ENCODE data around the gene SEPTIN1. TPM values are rescaled to one million over a fixed set of nuclear protein-coding genes. Genes with fewer than 3 reads are reported as not detected.

The SEPTIN1 gene
- total RNA-seq, 4 donors from 2014 or later, result 0.52 to 2.3 (median 1.3) TPM; not detected in 1

DNA sequence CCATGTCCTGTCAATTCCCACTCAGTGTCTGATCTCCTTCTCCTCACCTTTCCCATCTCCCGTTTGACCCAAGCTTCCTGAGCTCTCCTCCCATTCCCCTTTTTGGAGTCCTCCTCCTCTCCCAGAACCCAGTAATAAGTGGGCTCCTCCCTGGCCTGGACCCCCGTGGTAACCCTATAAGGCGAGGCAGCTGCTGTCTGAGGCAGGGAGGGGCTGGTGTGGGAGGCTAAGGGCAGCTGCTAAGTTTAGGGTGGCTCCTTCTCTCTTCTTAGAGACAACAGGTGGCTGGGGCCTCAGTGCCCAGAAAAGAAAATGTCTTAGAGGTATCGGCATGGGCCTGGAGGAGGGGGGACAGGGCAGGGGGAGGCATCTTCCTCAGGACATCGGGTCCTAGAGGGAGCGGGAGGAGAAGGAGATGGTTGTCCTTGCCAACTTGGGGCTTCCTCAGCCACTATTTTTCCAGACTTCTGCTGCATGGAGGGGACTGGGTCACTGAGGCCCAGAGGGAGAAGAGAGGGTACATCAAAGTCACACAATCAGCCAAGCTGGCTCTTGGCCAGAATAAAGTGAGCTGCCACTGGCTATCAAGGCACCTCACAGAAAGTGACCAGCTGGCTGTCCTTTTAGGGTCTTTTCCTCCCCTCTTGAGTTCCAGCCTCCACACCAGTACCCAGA, 10.2 kb downstream of the SEPTIN1 start:
- TF ChIP-seq EP300 (IDR thresholded peaks at IDR 0.05) (no peak), POLR2A (IDR thresholded peaks at IDR 0.05) (no peak), POLR2AphosphoS5 (IDR thresholded peaks at IDR 0.05) (no peak)
- TF ChIP-seq, protein P1, sequence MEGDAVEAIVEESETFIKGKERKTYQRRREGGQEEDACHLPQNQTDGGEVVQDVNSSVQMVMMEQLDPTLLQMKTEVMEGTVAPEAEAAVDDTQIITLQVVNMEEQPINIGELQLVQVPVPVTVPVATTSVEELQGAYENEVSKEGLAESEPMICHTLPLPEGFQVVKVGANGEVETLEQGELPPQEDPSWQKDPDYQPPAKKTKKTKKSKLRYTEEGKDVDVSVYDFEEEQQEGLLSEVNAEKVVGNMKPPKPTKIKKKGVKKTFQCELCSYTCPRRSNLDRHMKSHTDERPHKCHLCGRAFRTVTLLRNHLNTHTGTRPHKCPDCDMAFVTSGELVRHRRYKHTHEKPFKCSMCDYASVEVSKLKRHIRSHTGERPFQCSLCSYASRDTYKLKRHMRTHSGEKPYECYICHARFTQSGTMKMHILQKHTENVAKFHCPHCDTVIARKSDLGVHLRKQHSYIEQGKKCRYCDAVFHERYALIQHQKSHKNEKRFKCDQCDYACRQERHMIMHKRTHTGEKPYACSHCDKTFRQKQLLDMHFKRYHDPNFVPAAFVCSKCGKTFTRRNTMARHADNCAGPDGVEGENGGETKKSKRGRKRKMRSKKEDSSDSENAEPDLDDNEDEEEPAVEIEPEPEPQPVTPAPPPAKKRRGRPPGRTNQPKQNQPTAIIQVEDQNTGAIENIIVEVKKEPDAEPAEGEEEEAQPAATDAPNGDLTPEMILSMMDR (IDR thresholded peaks at IDR 0.05), result no peak
- H3K4me1 ChIP-seq, result peaks cover 36% of the 10 kb centered on the region
- no peak for DNase-seq (ENCODE audit: low spot score in 2 of 2)
- H3K9me3 ChIP-seq, result no peaks in the 10 kb centered on the region
- no peaks in the 10 kb centered on the region for H3K36me3 ChIP-seq
- 91% methylated on average over 6 of the region's 6 CpGs for WGBS
- H3K27me3 ChIP-seq, result no peaks in the 10 kb centered on the region
- no peak overlapping the region for H3K4me3 ChIP-seq
- H3K27ac ChIP-seq, result no peak overlapping the region

DNA sequence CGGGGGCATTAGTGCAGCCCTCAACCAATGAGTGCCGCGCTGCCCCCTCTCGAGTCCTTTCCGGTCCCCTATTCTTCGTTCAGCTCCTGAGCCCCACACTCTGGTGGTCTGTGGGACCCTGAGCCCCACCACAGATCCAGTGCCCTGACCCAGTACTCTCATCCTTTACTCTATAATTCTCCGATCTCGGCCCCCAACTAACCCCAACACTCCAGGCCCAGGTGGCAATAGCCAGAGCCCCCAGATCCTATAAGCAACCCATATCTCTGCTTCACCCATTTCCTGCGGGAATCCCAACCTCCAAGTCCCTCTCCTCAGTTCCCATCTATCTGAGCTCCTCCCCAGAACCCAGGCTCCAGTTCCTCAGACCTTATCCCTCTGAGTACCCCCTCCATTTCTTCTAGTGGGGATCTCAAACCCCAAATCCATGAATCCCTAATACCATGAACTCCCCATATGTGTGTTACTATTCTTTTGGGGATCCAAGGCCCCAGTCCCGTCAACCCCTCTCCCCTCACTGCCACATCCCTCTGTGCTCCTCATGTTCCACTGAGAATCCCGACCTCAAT, 11.0 kb downstream of the SEPTIN1 start:
- H3K4me1 ChIP-seq, result peaks cover 39% of the 10 kb centered on the region
- H3K27ac ChIP-seq, result peak overlapping the region; percentile 76
- no peak for DNase-seq (ENCODE audit: low spot score in 2 of 2)
- TF ChIP-seq, protein P1 (IDR thresholded peaks at IDR 0.05), result no peak
- no peak for TF ChIP-seq POLR2A (IDR thresholded peaks at IDR 0.05)
- no peaks in the 10 kb centered on the region for H3K9me3 ChIP-seq
- peak overlapping the region; percentile 51 for H3K4me3 ChIP-seq
- H3K36me3 ChIP-seq, result no peaks in the 10 kb centered on the region
- 37% methylated on average over 6 of the region's 11 CpGs for WGBS
- H3K27me3 ChIP-seq, result no peaks in the 10 kb centered on the region

DNA sequence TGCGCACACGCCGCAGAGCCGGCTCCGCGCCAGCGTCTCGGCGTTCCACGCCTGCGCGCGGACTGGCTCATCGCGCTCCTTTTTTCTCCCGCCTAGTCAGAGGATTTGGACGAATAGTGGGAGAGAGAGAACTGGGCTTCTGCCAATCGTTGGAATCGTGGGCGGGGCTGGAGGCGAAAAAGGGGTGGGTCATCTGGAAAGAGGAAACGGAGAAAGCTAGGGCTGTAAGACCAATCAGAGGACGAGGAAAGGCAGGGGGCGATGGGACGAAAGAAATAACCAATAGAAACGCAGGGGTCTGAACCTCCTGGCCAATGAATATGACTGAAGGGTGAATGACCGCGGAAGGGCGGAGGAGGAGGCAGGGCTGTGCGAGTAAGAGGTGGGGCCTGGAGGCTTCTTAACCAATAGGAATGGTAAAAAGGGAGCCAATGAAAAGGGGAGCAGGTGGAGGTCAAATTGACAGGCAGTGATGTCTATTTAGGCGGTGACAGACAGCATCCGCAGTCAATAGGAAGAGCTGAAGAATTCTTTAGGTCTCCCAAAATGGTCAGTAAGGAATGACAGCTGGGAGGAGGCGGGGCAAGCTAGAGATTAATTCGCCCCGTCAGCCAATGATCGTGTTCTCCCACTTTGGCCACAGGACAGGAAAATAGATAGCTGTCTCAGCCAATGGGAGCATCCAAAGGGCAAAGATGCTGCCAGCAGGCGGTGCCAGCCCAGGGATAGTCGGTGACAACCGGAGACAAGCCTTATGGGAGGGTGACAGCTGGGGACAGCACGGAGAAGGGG, 11.7 kb downstream of the SEPTIN1 start, which contains the start of gene TBC1D10B:
TBC1D10B (minus strand) TSS at position 39 of the 792 bp plus-strand sequence. CDS start 311 bp downstream, outside the sequence.
- no peaks in the 10 kb centered on the region for H3K9me3 ChIP-seq
- TF ChIP-seq EP300 (IDR thresholded peaks at IDR 0.05) (no peak), POLR2AphosphoS5 (IDR thresholded peaks at IDR 0.05) (peak; percentile 22 to 69 (median 51))
- TF ChIP-seq, protein P1 (IDR thresholded peaks at IDR 0.05), result peak in 1 of 2 donors; percentile 17
- H3K4me3 ChIP-seq, result peak within 1 kb of the TSS; percentile 92
- peak within 1 kb of the TSS; percentile 88 for H3K27ac ChIP-seq
- peaks cover 5% of the 10 kb centered on the region for H3K36me3 ChIP-seq
- under 1% methylated on average over 37 of the region's 40 CpGs for WGBS
- H3K27me3 ChIP-seq, result no peaks in the 10 kb centered on the region
- H3K4me1 ChIP-seq, result peaks cover 39% of the 10 kb centered on the region
- peak; percentile 99 for DNase-seq (ENCODE audit: low spot score in 2 of 2)

DNA sequence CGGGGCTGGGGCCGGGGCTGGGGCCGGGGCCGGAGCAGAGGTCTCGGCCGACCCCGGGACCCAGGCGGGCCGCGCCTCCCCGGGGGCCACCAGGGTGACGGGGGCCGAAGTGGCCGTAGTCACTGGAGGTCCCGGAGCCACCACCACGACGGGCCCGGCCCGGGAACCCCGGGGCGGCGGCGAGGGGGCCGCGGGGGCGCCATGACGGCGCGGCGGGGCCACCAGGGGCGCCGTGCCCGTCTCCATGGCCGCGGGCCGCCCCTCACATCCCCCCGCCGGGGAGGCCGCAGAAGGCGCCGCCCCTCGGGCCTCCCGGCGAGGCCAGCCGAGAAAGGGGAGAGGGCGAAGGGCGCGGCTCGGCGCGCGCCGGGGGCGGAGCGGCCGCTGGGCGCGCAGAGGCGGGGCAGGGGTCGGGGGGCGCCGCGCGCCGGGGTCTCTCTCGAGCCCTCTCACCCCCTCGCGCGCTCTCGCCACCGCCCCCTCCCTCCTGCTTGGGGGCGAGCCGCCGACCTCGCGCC, 12.4 kb downstream of the SEPTIN1 start:
- 0% methylated on average over 18 of the region's 76 CpGs for WGBS
- Histone ChIP-seq H3K9me3 (no peaks in the 10 kb centered on the region), H3K4me3 (peak overlapping the region; percentile 92), H3K27ac (peak overlapping the region; percentile 88), H3K4me1 (peaks cover 43% of the 10 kb centered on the region), H3K36me3 (peaks cover 12% of the 10 kb centered on the region), H3K27me3 (no peaks in the 10 kb centered on the region)
- TF ChIP-seq, protein P1 (IDR thresholded peaks at IDR 0.05), result no peak
- no peak for TF ChIP-seq POLR2AphosphoS5 (IDR thresholded peaks at IDR 0.05)
- TF ChIP-seq EP300 (IDR thresholded peaks at IDR 0.05), result no peak
- no peak for TF ChIP-seq POLR2A (IDR thresholded peaks at IDR 0.05)
- no peak for DNase-seq (ENCODE audit: low spot score in 2 of 2)

Data from suprapubic skin (tissue), 4 donors.